Measurements from ENCODE around the gene GFI1. TPM values are rescaled to one million over a fixed set of nuclear protein-coding genes. Genes with fewer than 3 reads are reported as not detected.
A peak's percentile ranks its signal among the peaks of the same experiment; 100 is the strongest.
"Not testable (repeated sequence)": the region's sequence is repeated elsewhere in the genome, so short reads cannot be mapped to it uniquely, and the experiment has no call there.

Gene GFI1
- polyA plus RNA-seq (2013, experiment 1 of 2): 0.05 TPM
- 0.19 TPM for polyA plus RNA-seq (2013, experiment 2 of 2)

GRCh38 chr1:92486251-92487077, at the start of gene GFI1:
TSS of gene GFI1 (minus strand) at chr1:92486925. CDS start at chr1:92483487, 3,438 bp downstream.
- no peaks in the 10 kb centered on the region for H3K9me3 ChIP-seq (ENCODE audit: insufficient read depth, low read depth, low read length)
- H3K27ac ChIP-seq (ENCODE audit: low read depth, low read length): no peak within 1 kb of the TSS
- H3K36me3 ChIP-seq (ENCODE audit: insufficient read depth, low read length): no peaks in the 10 kb centered on the region
- no peak within 1 kb of the TSS; the same call in 1 of the 2 replicates for H3K9ac ChIP-seq (ENCODE audit: low read depth, low read length)
- WGBS: under 1% methylated on average over 69 of the region's 77 CpGs
- H3K4me3 ChIP-seq (ENCODE audit: low read length): peak within 1 kb of the TSS; percentile 52
- H3K4me1 ChIP-seq (ENCODE audit: insufficient read depth, low read length): peaks cover 17% of the 10 kb centered on the region
- peaks cover 95% of the 10 kb centered on the region for H3K27me3 ChIP-seq (ENCODE audit: insufficient read depth, low read length)

- 96% methylated on average over 4 of the region's 4 CpGs for WGBS
- not testable (repeated sequence) for H3K9ac ChIP-seq (ENCODE audit: low read depth, low read length); H3K27me3 ChIP-seq (ENCODE audit: insufficient read depth, low read length); H3K4me3 ChIP-seq (ENCODE audit: low read length); H3K27ac ChIP-seq (ENCODE audit: low read depth, low read length); H3K9me3 ChIP-seq (ENCODE audit: insufficient read depth, low read depth, low read length); H3K4me1 ChIP-seq (ENCODE audit: insufficient read depth, low read length); H3K36me3 ChIP-seq (ENCODE audit: insufficient read depth, low read length)
These were observed 45.6 kb upstream of the GFI1 start for GRCh38 chr1:92532371-92532770.

- not testable (repeated sequence) for H3K27me3 ChIP-seq (ENCODE audit: insufficient read depth, low read length); H3K36me3 ChIP-seq (ENCODE audit: insufficient read depth, low read length); H3K4me3 ChIP-seq (ENCODE audit: low read length); H3K4me1 ChIP-seq (ENCODE audit: insufficient read depth, low read length); H3K9ac ChIP-seq (ENCODE audit: low read depth, low read length); H3K27ac ChIP-seq (ENCODE audit: low read depth, low read length); H3K9me3 ChIP-seq (ENCODE audit: insufficient read depth, low read depth, low read length)
- WGBS: 87% methylated on average over 3 of the region's 3 CpGs
These were observed 45.2 kb upstream of the GFI1 start for GRCh38 chr1:92531939-92532338.

- no peaks in the 10 kb centered on the region for H3K36me3 ChIP-seq (ENCODE audit: insufficient read depth, low read length)
- H3K4me1 ChIP-seq (ENCODE audit: insufficient read depth, low read length): no peaks in the 10 kb centered on the region
- no peaks in the 10 kb centered on the region for H3K27me3 ChIP-seq (ENCODE audit: insufficient read depth, low read length)
- no peak overlapping the region for H3K4me3 ChIP-seq (ENCODE audit: low read length)
- no peak overlapping the region for H3K9ac ChIP-seq (ENCODE audit: low read depth, low read length)
- H3K9me3 ChIP-seq (ENCODE audit: insufficient read depth, low read depth, low read length): no peaks in the 10 kb centered on the region
- no peak overlapping the region for H3K27ac ChIP-seq (ENCODE audit: low read depth, low read length)
- 80% methylated on average over 1 of the region's 2 CpGs for WGBS
These were observed 40.9 kb upstream of the GFI1 start for GRCh38 chr1:92527670-92528069.

- H3K9ac ChIP-seq (ENCODE audit: low read depth, low read length); H3K9me3 ChIP-seq (ENCODE audit: insufficient read depth, low read depth, low read length); H3K27ac ChIP-seq (ENCODE audit: low read depth, low read length); H3K4me1 ChIP-seq (ENCODE audit: insufficient read depth, low read length); H3K36me3 ChIP-seq (ENCODE audit: insufficient read depth, low read length); H3K27me3 ChIP-seq (ENCODE audit: insufficient read depth, low read length); H3K4me3 ChIP-seq (ENCODE audit: low read length): not testable (repeated sequence)
- WGBS: 97% methylated on average over 8 of the region's 9 CpGs
These were observed 38.3 kb upstream of the GFI1 start for GRCh38 chr1:92524944-92525590.

GRCh38 chr1:92519043-92519442, 32.3 kb upstream of the GFI1 start:
- 71% methylated on average over 1 of the region's 2 CpGs for WGBS
- H3K36me3 ChIP-seq (ENCODE audit: insufficient read depth, low read length): no peaks in the 10 kb centered on the region

GRCh38 chr1:92516574-92516973, 29.8 kb upstream of the GFI1 start:
- no peaks in the 10 kb centered on the region for H3K4me1 ChIP-seq (ENCODE audit: insufficient read depth, low read length)
- H3K27ac ChIP-seq (ENCODE audit: low read depth, low read length): no peak overlapping the region
- H3K27me3 ChIP-seq (ENCODE audit: insufficient read depth, low read length): no peaks in the 10 kb centered on the region
- 86% methylated on average over 1 of the region's 1 CpG for WGBS
- no peak overlapping the region for H3K9ac ChIP-seq (ENCODE audit: low read depth, low read length)
- H3K4me3 ChIP-seq (ENCODE audit: low read length): no peak overlapping the region
- H3K36me3 ChIP-seq (ENCODE audit: insufficient read depth, low read length): no peaks in the 10 kb centered on the region
- no peaks in the 10 kb centered on the region for H3K9me3 ChIP-seq (ENCODE audit: insufficient read depth, low read depth, low read length)

More at GRCh38 chr1:92519043-92519442, 32.3 kb upstream of the GFI1 start:
- Histone ChIP-seq H3K4me3 (ENCODE audit: low read length) (no peak overlapping the region), H3K27ac (ENCODE audit: low read depth, low read length) (no peak overlapping the region), H3K9ac (ENCODE audit: low read depth, low read length) (no peak overlapping the region), H3K9me3 (ENCODE audit: insufficient read depth, low read depth, low read length) (no peaks in the 10 kb centered on the region), H3K4me1 (ENCODE audit: insufficient read depth, low read length) (no peaks in the 10 kb centered on the region), H3K27me3 (ENCODE audit: insufficient read depth, low read length) (no peaks in the 10 kb centered on the region)

GRCh38 chr1:92515796-92516201, 29.1 kb upstream of the GFI1 start:
- Histone ChIP-seq H3K4me3 (ENCODE audit: low read length) (no peak overlapping the region), H3K27ac (ENCODE audit: low read depth, low read length) (no peak overlapping the region), H3K27me3 (ENCODE audit: insufficient read depth, low read length) (no peaks in the 10 kb centered on the region), H3K4me1 (ENCODE audit: insufficient read depth, low read length) (no peaks in the 10 kb centered on the region), H3K9me3 (ENCODE audit: insufficient read depth, low read depth, low read length) (no peaks in the 10 kb centered on the region), H3K9ac (ENCODE audit: low read depth, low read length) (no peak overlapping the region), H3K36me3 (ENCODE audit: insufficient read depth, low read length) (no peaks in the 10 kb centered on the region)
- WGBS: 93% methylated on average over 3 of the region's 3 CpGs

GRCh38 chr1:92511541-92511940, 24.8 kb upstream of the GFI1 start:
- H3K27me3 ChIP-seq (ENCODE audit: insufficient read depth, low read length): no peaks in the 10 kb centered on the region
- H3K4me3 ChIP-seq (ENCODE audit: low read length): no peak overlapping the region
- H3K27ac ChIP-seq (ENCODE audit: low read depth, low read length): no peak overlapping the region
- no peaks in the 10 kb centered on the region for H3K9me3 ChIP-seq (ENCODE audit: insufficient read depth, low read depth, low read length)
- WGBS: 97% methylated on average over 4 of the region's 4 CpGs
- no peaks in the 10 kb centered on the region for H3K4me1 ChIP-seq (ENCODE audit: insufficient read depth, low read length)
- no peak overlapping the region for H3K9ac ChIP-seq (ENCODE audit: low read depth, low read length)
- no peaks in the 10 kb centered on the region for H3K36me3 ChIP-seq (ENCODE audit: insufficient read depth, low read length)

GRCh38 chr1:92509619-92510018, 22.9 kb upstream of the GFI1 start:
- 100% methylated on average over 1 of the region's 1 CpG for WGBS

GRCh38 chr1:92505015-92505692, 18.4 kb upstream of the GFI1 start:
- no peaks in the 10 kb centered on the region for H3K36me3 ChIP-seq (ENCODE audit: insufficient read depth, low read length)
- no peak overlapping the region for H3K27ac ChIP-seq (ENCODE audit: low read depth, low read length)
- H3K4me1 ChIP-seq (ENCODE audit: insufficient read depth, low read length): no peaks in the 10 kb centered on the region
- no peak overlapping the region for H3K9ac ChIP-seq (ENCODE audit: low read depth, low read length)
- no peak overlapping the region for H3K4me3 ChIP-seq (ENCODE audit: low read length)
- H3K9me3 ChIP-seq (ENCODE audit: insufficient read depth, low read depth, low read length): no peaks in the 10 kb centered on the region
- no peaks in the 10 kb centered on the region for H3K27me3 ChIP-seq (ENCODE audit: insufficient read depth, low read length)
- WGBS: 86% methylated on average over 5 of the region's 6 CpGs

More at GRCh38 chr1:92509619-92510018, 22.9 kb upstream of the GFI1 start:
- Histone ChIP-seq H3K27ac (ENCODE audit: low read depth, low read length) (no peak overlapping the region), H3K9ac (ENCODE audit: low read depth, low read length) (no peak overlapping the region), H3K4me1 (ENCODE audit: insufficient read depth, low read length) (no peaks in the 10 kb centered on the region), H3K27me3 (ENCODE audit: insufficient read depth, low read length) (no peaks in the 10 kb centered on the region), H3K9me3 (ENCODE audit: insufficient read depth, low read depth, low read length) (no peaks in the 10 kb centered on the region), H3K4me3 (ENCODE audit: low read length) (no peak overlapping the region), H3K36me3 (ENCODE audit: insufficient read depth, low read length) (no peaks in the 10 kb centered on the region)

All from HUES64 (cell line).